GM18873 (cell line): ENCODE data around the gene UBR4.

ENCODE experiments used
- ATAC-seq: cut with Tn5 transposase; IDR thresholded peaks from one replicate; pipeline ENCODE4 v1.9.1; 2021; ENCODE audit warnings: mild to moderate bottlenecking, moderate library complexity, moderate number of reproducible peaks; ENCODE audit not compliant: unreplicated experiment, low FRiP score

UBR4 gene

GRCh38 chr1:19076841-19077616, 133.0 kb downstream of the UBR4 start:
- no peak for ATAC-seq

GRCh38 chr1:19074902-19075721, 135.0 kb downstream of the UBR4 start:
- ATAC-seq = no peak

- no peak for ATAC-seq
Observed at GRCh38 chr1:19074361-19074901, 135.6 kb downstream of the UBR4 start.

GRCh38 chr1:19073311-19074186, 136.5 kb downstream of the UBR4 start:
- no peak for ATAC-seq

GRCh38 chr1:19072285-19072981, 137.6 kb downstream of the UBR4 start:
- ATAC-seq = no peak

GRCh38 chr1:19071674-19072281, 138.3 kb downstream of the UBR4 start:
- no peak for ATAC-seq

- ATAC-seq = no peak
Observed at GRCh38 chr1:19070891-19071621, 139.0 kb downstream of the UBR4 start.

GRCh38 chr1:19070197-19070651, 139.8 kb downstream of the UBR4 start:
- no peak for ATAC-seq

GRCh38 chr1:19068639-19069276, 141.3 kb downstream of the UBR4 start:
- no peak for ATAC-seq

- no peak for ATAC-seq
Observed at GRCh38 chr1:19067912-19068638, 142.0 kb downstream of the UBR4 start.

- ATAC-seq = no peak
Observed at GRCh38 chr1:19067182-19067911, 142.7 kb downstream of the UBR4 start.

- ATAC-seq = no peak
Observed at GRCh38 chr1:19066874-19067181, 143.2 kb downstream of the UBR4 start.

- no peak for ATAC-seq
Observed at GRCh38 chr1:19066248-19066873, 143.7 kb downstream of the UBR4 start.

GRCh38 chr1:19065526-19066247, 144.4 kb downstream of the UBR4 start:
- ATAC-seq = no peak

GRCh38 chr1:19064906-19065450, 145.1 kb downstream of the UBR4 start:
- ATAC-seq = no peak

GRCh38 chr1:19063122-19063521, 146.9 kb downstream of the UBR4 start:
- no peak for ATAC-seq
